HG03460 (cell line): Measurements from ENCODE around the gene H2BW2.
"Not testable (repeated sequence)": the region's sequence is repeated elsewhere in the genome, so short reads cannot be mapped to it uniquely, and the experiment has no call there.

Source experiments
- ATAC-seq: cut with Tn5 transposase; IDR thresholded peaks from one replicate; pipeline ENCODE4 v1.9.1; 2021; ENCODE audit not compliant: unreplicated experiment

H2BW2 gene

GRCh38 chrX:104039689-104040505, at the start of gene H2BW2:
Gene H2BW2, plus strand, starts transcription at chrX:104039956. Its CDS starts 39 bp downstream, at chrX:104039995.
- no peak for ATAC-seq

- ATAC-seq, result peak; percentile 93
Observed at GRCh38 chrX:103999234-103999633, 40.5 kb upstream of the H2BW2 start.

- ATAC-seq, result no peak
Observed at GRCh38 chrX:104008831-104009230, 30.9 kb upstream of the H2BW2 start.

DNA sequence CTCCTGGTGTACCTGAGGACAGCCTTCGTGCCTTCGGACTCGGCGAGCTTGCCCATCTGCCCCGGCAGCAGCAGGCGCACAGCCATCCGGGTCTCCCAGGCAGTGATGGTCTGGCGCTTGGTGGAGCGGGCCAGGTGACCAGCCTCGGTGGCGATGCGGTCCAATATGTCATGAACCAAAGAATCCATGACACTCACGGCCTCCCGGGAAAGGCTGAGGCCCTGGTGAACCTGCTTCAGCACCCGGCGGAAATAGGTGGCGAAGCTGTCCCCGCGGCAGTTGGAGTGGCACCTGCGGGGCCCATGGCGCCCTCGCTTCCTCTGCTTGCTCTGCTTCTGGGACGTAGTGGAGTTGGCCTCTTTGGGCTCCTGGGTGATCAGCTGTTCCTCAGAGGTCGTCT, 26.6 kb upstream of the H2BW2 start:
- ATAC-seq, result no peak

DNA sequence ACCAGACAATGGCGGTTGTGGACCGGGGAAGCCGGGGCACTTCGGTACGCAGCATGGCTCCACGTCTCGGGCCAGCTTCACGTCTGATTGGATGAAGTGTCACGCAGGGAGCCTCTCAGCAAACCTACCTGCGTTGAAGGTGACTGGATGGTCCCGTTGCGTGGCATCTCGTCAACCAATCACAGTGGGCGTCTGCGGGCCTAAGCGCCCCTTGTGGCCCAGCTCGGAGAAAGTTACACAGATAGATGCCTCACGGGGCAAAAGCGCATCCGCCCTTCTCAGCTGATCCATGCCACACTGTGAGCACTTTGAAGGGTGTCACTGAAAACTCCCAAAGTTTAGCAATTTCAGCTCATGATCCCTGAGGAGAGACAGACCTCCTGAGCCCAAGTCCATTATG, 26.1 kb upstream of the H2BW2 start, which contains the start of gene H2BW1:
TSS of gene H2BW1 (minus strand) at position 103 of the 400 bp plus-strand sequence. CDS start 132 bp downstream, outside the sequence.
- no peak for ATAC-seq

DNA sequence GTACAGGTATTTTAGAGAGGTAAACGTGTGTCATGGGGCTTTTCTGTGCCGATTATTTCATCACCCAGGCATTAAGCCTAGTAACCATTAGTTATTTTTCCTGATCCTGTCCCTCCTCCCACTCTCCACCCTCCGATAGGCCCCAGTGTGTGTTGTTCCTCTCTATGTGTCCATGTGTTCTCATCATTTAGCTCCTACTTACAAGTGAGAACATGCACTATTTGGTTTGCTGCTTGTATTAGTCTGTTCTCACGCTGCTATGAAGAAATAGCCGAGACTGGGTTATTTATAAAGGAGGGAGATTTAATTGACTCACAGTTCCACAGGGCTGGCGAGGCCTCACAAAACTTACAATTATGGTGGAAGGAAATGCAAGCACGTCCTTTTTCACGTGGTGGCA, 24.2 kb upstream of the H2BW2 start:
- ATAC-seq, result not testable (repeated sequence)

DNA sequence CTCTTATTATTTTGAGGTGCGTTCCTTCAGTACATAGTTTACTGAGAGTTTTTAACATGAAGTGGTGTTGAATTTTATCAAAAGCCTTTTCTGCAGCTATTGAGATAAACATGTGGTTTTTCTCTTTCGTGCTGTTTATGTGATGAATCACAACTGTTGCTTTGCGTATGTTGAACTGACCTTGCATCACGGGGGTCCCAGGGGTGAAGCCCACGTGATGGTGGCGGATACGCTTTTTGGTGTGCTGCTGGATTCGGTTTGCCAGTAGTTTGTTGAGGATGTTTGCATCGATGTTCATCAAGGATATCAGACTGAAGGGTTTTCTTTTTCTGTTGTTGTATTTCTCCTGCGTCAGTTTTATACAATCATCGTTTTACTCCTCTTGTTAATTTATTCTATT, 21.6 kb upstream of the H2BW2 start:
- ATAC-seq, result no peak

DNA sequence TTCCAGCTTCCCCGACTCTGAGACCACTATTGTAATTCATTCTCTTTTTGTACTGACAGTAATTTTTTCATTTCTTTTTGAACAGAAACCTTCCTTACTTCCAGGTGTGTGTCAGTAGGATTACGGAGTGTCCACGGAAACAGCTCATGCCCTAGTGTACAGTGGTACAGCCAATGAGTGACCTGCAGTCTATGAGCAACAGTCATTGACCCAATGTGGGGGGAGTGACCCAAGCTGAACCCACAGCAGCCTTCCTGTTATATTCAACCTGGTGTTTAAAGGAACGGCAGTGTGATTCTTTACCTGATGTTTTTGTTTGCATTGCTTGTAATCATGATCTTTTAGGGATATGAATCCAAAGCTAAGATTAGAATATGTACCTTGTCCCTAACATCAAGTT, 1.2 kb downstream of the H2BW2 start:
- no peak for ATAC-seq

GRCh38 chrX:104045642-104046041, 5.9 kb downstream of the H2BW2 start:
- no peak for ATAC-seq

DNA sequence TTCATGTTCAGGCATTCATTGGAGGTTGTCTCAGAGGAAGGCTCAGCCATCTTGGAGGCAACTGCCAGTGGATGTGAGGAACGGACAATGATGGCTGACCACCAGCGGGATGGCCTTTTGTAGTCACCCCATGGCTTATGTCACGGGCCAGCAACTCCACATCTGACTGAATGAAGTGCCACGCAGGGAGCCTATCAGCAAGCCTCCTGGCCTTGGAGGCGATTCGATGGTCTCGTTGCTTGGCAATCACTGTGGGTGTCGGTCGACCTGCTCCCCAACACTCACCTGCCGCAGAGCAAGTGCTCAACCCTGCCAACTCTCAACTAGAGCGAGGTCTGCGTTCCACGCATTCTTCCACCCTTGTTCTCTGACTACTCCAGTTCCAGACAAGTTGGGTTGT, 7.4 kb downstream of the H2BW2 start:
- no peak for ATAC-seq

GRCh38 chrX:104054956-104055355, 15.2 kb downstream of the H2BW2 start:
- not testable (repeated sequence) for ATAC-seq

GRCh38 chrX:104062636-104063035, 22.9 kb downstream of the H2BW2 start:
- not testable (repeated sequence) for ATAC-seq

GRCh38 chrX:104075778-104076445, 36.2 kb downstream of the H2BW2 start, which contains the start of gene TMSB15C:
Gene TMSB15C, minus strand, starts transcription at chrX:104076236.
- ATAC-seq, result peak; percentile 95

GRCh38 chrX:104077854-104078253, 38.1 kb downstream of the H2BW2 start:
- ATAC-seq, result not testable (repeated sequence)

DNA sequence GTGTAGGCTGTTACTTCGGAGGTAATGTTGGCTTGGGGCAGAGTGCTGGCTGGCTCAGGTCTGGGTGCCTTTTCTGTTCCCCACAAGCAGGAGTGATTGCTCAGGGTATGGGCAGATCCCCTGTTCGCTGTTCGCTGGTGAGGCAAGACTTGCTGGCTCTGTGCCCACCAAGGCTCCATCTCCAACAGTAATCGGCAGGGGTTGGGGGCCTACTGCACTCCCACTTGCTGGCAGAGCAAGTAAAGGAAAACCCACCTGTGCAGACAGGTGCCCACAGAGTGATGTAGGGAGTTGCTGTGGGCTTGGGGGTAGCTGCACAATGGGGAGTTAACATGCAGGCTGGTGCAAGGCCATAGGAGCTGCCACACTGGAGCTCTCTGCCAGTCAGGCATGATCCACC, 44.3 kb downstream of the H2BW2 start:
- ATAC-seq, result no peak

GRCh38 chrX:104084534-104085277, 45.0 kb downstream of the H2BW2 start:
- ATAC-seq, result no peak

DNA sequence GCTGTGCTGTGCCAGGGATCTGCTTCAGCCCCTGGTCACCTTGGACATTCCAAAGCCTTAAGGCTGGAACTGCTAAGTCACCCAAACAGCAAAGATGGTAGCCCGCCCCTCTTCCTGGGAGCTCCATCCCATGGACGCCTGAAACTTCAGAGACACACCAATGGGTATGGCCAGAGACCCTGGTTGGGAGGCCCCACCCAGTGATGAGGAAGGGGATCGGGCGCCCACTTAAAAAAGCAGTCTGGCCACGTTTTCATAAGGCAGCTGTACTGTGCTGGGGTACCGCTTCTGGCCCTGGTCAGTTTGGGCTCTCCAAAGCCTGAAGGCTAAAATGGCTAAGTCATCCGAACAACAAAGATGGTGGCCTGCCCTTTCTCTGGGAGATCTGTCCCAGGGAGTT, 45.7 kb downstream of the H2BW2 start:
- ATAC-seq, result no peak

DNA sequence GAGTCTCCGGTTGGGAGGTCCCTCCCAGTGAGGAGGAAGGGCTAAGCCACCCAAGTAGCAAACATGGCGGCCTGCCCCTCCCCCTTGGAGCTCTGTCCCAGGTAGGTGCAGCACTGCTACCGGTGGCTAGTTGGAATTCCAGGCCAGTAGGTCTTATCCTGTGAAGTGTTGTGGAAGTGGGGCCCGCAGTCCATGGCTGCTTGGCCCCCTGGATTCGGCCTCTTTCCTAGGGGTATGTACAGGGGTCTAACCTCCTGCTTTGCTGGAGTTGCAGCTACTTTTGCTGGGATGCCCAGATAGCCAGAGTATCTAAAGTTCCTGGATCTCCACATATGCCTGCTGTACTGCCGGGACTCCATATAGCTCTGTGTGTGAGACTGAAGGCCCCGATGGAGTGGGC, 46.2 kb downstream of the H2BW2 start:
- no peak for ATAC-seq
